Ascending aorta (tissue), 2 donors: Measurements from ENCODE around the gene TAX1BP3. TPM values are rescaled to one million over a fixed set of nuclear protein-coding genes. Genes with fewer than 3 reads are reported as not detected.

ENCODE experiments used
- DNase-seq, 2 donors: peaks; one replicate each; pipeline ENCODE4 v3.0.0-alpha.2; 2019; ENCODE audit warnings: low spot score in 2 of 2
- H3K27ac ChIP-seq, 2 donors: fragments of 200-600 bp; sonication (generic); one replicate each; pipeline ENCODE4 v1.5.1; 2016 to 2017; ENCODE audit warnings: mild to moderate bottlenecking in 1 of 2
- H3K27me3 ChIP-seq: fragments of 200-600 bp; sonication (generic); one replicate; pipeline ENCODE4 v1.5.1; 2017
- H3K36me3 ChIP-seq, 2 donors: fragments of 200-600 bp; sonication (generic); one replicate each; pipeline ENCODE4 v1.5.1; 2016
- H3K4me1 ChIP-seq, 2 donors: fragments of 200-600 bp; sonication (generic); one replicate each; pipeline ENCODE4 v1.5.1; 2016 to 2017; ENCODE audit warnings: mild to moderate bottlenecking in 1 of 2
- H3K4me3 ChIP-seq, 2 donors: fragments of 200-600 bp; sonication (generic); one replicate each; pipeline ENCODE4 v1.5.1; 2016 to 2017; ENCODE audit warnings: mild to moderate bottlenecking in 1 of 2
- H3K9me3 ChIP-seq, 2 donors: fragments of 200-600 bp; sonication (generic); one replicate each; pipeline ENCODE4 v1.5.1; 2016
- CTCF ChIP-seq, 3 experiments: fragments of 200-600 bp in 2 of 3; fragments of 450-650 bp in 1 of 3; sonication (generic) in 2 of 3; IDR thresholded peaks; one replicate each; pipeline ENCODE4 v1.5.1; 2016 to 2019; ENCODE audit warnings: antibody characterized with exemption in 3 of 3, mild to moderate bottlenecking in 1 of 3, moderate library complexity in 1 of 3
- intact Hi-C: fragments of 100-400 bp; cut with DNase I; formaldehyde crosslinking; loops from one replicate; pipeline ENCODE4 v1.15.1; 2023
- total RNA-seq: library from RNA; depleted of rRNA; stranded (reverse); fragments of >200 nt; gene quantifications from one replicate; pipeline ENCODE4 v1.1.0, GENCODE V29; 2016

The TAX1BP3 gene
- total RNA-seq, 1 donor from 2014 or later, result 165 TPM

GRCh38 chr17:3690094-3690715, 21.8 kb upstream of the TAX1BP3 start:
- peaks cover 7% of the 10 kb centered on the region for H3K27me3 ChIP-seq
- DNase-seq, result no peak
- H3K4me3 ChIP-seq, result no peak overlapping the region
- H3K27ac ChIP-seq, result no peak overlapping the region
- H3K36me3 ChIP-seq, result no peaks in the 10 kb centered on the region
- no peaks in the 10 kb centered on the region for H3K9me3 ChIP-seq
- H3K4me1 ChIP-seq, result peaks cover 0 to 2% of the 10 kb centered on the region in 2 donors
- intact Hi-C loops, result no loop called here
- TF ChIP-seq CTCF (IDR thresholded peaks at IDR 0.05), result no peak

GRCh38 chr17:3689262-3690093, 21.1 kb upstream of the TAX1BP3 start:
- H3K4me1 ChIP-seq, result no peaks in the 10 kb centered on the region
- H3K27ac ChIP-seq, result no peak overlapping the region
- no peaks in the 10 kb centered on the region for H3K27me3 ChIP-seq
- TF ChIP-seq CTCF (IDR thresholded peaks at IDR 0.05), result no peak
- no peaks in the 10 kb centered on the region for H3K36me3 ChIP-seq
- intact Hi-C loops, result no loop called here
- no peak for DNase-seq
- H3K4me3 ChIP-seq, result no peak overlapping the region
- no peaks in the 10 kb centered on the region for H3K9me3 ChIP-seq

- no peak for TF ChIP-seq CTCF (IDR thresholded peaks at IDR 0.05)
- no peak overlapping the region for H3K4me3 ChIP-seq
- no peaks in the 10 kb centered on the region for H3K4me1 ChIP-seq
- no peak overlapping the region for H3K27ac ChIP-seq
- H3K9me3 ChIP-seq, result no peaks in the 10 kb centered on the region
- DNase-seq, result no peak
- H3K36me3 ChIP-seq, result no peaks in the 10 kb centered on the region
- no peaks in the 10 kb centered on the region for H3K27me3 ChIP-seq
- intact Hi-C loops, result no loop called here
These were observed 20.5 kb upstream of the TAX1BP3 start for GRCh38 chr17:3688852-3689261.

- Histone ChIP-seq H3K4me3 (no peak overlapping the region), H3K27me3 (no peaks in the 10 kb centered on the region), H3K27ac (no peak overlapping the region), H3K36me3 (no peaks in the 10 kb centered on the region), H3K4me1 (no peaks in the 10 kb centered on the region), H3K9me3 (no peaks in the 10 kb centered on the region)
- TF ChIP-seq CTCF (IDR thresholded peaks at IDR 0.05), result no peak
- DNase-seq, result no peak
- intact Hi-C loops, result no loop called here
These were observed 19.7 kb upstream of the TAX1BP3 start for GRCh38 chr17:3688027-3688553.

- no peak overlapping the region for H3K27ac ChIP-seq
- no peak for DNase-seq
- no peak for TF ChIP-seq CTCF (IDR thresholded peaks at IDR 0.05)
- H3K4me1 ChIP-seq, result no peaks in the 10 kb centered on the region
- H3K36me3 ChIP-seq, result no peaks in the 10 kb centered on the region
- no peak overlapping the region for H3K4me3 ChIP-seq
- no peaks in the 10 kb centered on the region for H3K27me3 ChIP-seq
- intact Hi-C loops, result no loop called here
- H3K9me3 ChIP-seq, result no peaks in the 10 kb centered on the region
These were observed 16.8 kb upstream of the TAX1BP3 start for GRCh38 chr17:3685174-3685573.
